Sigmoid colon (tissue), 4 donors: ENCODE results near the gene FPGT.

ENCODE experiments used
- EP300 ChIP-seq, 4 donors: sonication (generic); formaldehyde crosslinking; IDR thresholded peaks; one replicate each; pipeline ENCODE4 v1.6.1; 2017; ENCODE audit warnings: antibody characterized with exemption in 4 of 4
- POLR2A ChIP-seq, 2 donors: fragments of 450-650 bp; IDR thresholded peaks; one replicate each; pipeline ENCODE4 v1.6.1; 2016; ENCODE audit warnings: antibody characterized with exemption in 2 of 2, mild to moderate bottlenecking in 2 of 2, moderate library complexity in 2 of 2
- POLR2AphosphoS5 ChIP-seq, 4 donors: sonication (generic); formaldehyde crosslinking; IDR thresholded peaks; one replicate each; pipeline ENCODE4 v1.6.1; 2017; ENCODE audit warnings: antibody characterized with exemption in 4 of 4
- TF ChIP-seq, protein P1 (sequence below), 4 experiments: fragments of 450-650 bp in 3 of 4; fragments of 200-600 bp in 1 of 4; IDR thresholded peaks; one replicate each; pipeline ENCODE4 v1.5.1; 2016 to 2019; ENCODE audit warnings: antibody characterized with exemption in 4 of 4, mild to moderate bottlenecking in 3 of 4, moderate library complexity in 2 of 4

DNA sequence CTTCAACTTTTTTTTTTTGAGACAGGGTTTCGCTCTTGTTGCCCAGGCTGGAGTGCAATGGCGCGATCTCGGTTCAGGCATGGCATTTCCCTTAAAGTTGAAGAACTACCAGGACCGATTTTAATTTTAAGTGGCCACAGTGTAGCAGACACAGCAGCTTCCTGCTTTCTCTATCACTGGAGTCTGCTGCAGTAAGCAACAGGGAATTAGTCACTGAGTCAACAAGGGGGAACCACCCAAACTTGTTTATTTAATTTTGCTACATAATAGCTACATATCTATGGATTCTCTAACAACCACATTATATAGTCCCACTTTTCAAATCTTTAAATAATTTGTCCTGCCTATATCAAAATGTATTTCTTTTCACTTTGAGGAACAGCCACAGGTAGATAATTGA, 24.7 kb downstream of the FPGT start:
- TF ChIP-seq POLR2AphosphoS5 (IDR thresholded peaks at IDR 0.05): no peak
- TF ChIP-seq POLR2A (IDR thresholded peaks at IDR 0.05): no peak
- TF ChIP-seq EP300 (IDR thresholded peaks at IDR 0.05): no peak
- TF ChIP-seq, protein P1, sequence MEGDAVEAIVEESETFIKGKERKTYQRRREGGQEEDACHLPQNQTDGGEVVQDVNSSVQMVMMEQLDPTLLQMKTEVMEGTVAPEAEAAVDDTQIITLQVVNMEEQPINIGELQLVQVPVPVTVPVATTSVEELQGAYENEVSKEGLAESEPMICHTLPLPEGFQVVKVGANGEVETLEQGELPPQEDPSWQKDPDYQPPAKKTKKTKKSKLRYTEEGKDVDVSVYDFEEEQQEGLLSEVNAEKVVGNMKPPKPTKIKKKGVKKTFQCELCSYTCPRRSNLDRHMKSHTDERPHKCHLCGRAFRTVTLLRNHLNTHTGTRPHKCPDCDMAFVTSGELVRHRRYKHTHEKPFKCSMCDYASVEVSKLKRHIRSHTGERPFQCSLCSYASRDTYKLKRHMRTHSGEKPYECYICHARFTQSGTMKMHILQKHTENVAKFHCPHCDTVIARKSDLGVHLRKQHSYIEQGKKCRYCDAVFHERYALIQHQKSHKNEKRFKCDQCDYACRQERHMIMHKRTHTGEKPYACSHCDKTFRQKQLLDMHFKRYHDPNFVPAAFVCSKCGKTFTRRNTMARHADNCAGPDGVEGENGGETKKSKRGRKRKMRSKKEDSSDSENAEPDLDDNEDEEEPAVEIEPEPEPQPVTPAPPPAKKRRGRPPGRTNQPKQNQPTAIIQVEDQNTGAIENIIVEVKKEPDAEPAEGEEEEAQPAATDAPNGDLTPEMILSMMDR (IDR thresholded peaks at IDR 0.05): no peak
